ENCODE data around the gene TRIM42. TPM values are rescaled to one million over a fixed set of nuclear protein-coding genes. Genes with fewer than 3 reads are reported as not detected.

TRIM42 gene
- total RNA-seq, 1 experiment from 2014 or later, result not detected

DNA sequence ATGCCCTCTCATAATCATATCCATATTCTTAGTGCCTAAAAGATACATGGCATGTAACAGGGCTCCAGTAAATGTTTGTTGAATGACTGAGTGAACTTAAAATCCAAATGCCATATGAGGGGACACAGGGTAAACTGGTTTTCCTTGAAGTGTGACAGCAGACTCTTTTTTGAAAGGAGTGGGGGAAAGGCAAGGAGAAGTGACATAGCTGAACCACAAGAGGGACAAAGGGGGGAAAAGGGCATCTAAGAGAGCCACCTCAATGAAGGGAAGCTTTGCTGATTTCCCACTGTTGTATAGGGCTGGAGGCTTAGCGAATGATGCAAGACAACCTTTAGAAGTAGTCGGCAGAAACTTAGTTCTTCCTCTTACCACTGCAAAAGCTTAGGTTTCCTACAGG lies 9.1 kb downstream of the TRIM42 start:
- TF ChIP-seq, protein P1, sequence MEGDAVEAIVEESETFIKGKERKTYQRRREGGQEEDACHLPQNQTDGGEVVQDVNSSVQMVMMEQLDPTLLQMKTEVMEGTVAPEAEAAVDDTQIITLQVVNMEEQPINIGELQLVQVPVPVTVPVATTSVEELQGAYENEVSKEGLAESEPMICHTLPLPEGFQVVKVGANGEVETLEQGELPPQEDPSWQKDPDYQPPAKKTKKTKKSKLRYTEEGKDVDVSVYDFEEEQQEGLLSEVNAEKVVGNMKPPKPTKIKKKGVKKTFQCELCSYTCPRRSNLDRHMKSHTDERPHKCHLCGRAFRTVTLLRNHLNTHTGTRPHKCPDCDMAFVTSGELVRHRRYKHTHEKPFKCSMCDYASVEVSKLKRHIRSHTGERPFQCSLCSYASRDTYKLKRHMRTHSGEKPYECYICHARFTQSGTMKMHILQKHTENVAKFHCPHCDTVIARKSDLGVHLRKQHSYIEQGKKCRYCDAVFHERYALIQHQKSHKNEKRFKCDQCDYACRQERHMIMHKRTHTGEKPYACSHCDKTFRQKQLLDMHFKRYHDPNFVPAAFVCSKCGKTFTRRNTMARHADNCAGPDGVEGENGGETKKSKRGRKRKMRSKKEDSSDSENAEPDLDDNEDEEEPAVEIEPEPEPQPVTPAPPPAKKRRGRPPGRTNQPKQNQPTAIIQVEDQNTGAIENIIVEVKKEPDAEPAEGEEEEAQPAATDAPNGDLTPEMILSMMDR (IDR thresholded peaks at IDR 0.05; ENCODE audit: insufficient read depth in 1 of 2, low read depth in 1 of 2, low read length in 1 of 2, severe bottlenecking in 1 of 2, unreplicated experiment in 1 of 2), result no peak
- H3K4me1 ChIP-seq, result no peaks in the 10 kb centered on the region
- no peak overlapping the region for H3K4me3 ChIP-seq (ENCODE audit: low read depth, low read length)
- H3K9me3 ChIP-seq, result no peaks in the 10 kb centered on the region
- Mint-ChIP-seq H3K36me3 (ENCODE audit: insufficient read depth, unreplicated experiment) (no peaks in the 10 kb centered on the region), H3K27ac (ENCODE audit: unreplicated experiment) (no peak overlapping the region), H3K4me3 (ENCODE audit: unreplicated experiment) (no peak overlapping the region), H3K27me3 (ENCODE audit: insufficient read depth, unreplicated experiment) (no peaks in the 10 kb centered on the region), H3K4me1 (ENCODE audit: low read depth, unreplicated experiment) (no peaks in the 10 kb centered on the region), H3K9me3 (ENCODE audit: unreplicated experiment) (no peaks in the 10 kb centered on the region)
- intact Hi-C loops (cut with micrococcal nuclease; ENCODE audit: unreplicated experiment), result no loop called here
- ChIA-PET CTCF (no interaction called here), POLR2A (no interaction called here)
- H3K36me3 ChIP-seq (ENCODE audit: control insufficient read depth, insufficient read depth, low read length), result no peaks in the 10 kb centered on the region
- DNase-seq, result no peak
- BruUV-seq (replicated peaks), result no TSS peak
- H3K27me3 ChIP-seq (replicated peaks; ENCODE audit: control insufficient read depth, insufficient read depth, low read length), result no peaks in the 10 kb centered on the region

DNA sequence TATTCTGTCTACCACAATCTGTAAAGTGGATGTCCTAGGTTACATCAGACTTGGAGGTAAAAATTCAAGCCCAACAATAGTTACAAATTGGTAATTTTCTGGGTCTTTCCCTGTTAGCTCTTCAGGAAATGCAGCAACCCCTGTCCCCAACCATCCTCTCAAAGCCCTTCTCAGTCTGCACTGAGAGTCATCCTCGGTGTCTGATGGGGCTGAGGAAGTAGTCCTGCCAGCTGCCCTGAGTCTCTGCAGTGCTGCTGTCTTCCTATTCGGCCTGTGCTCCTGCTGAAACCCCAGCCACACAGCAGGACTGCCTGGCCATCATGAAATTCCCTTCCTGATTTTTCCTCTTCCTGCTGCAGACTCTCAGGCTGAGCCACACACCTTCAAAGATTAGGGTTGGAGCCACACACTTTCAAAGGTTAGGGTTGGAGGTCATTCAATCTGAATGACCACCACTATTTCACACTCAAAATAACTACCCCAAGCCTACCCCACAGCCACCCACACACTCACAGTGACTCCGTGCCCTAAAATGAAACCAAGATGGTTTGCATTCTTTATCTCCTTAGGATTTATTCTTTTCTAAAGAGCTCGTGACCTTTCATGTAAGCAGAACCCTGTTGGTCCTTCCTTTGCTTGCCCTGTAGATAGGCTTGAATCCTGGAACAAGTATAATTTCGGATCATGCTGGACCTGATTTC lies 17.6 kb downstream of the TRIM42 start:
- POLR2A ChIA-PET, result no interaction called here
- H3K36me3 ChIP-seq (ENCODE audit: control insufficient read depth, insufficient read depth, low read length), result no peaks in the 10 kb centered on the region
- no TSS peak for BruUV-seq (replicated peaks)
- H3K4me3 ChIP-seq (ENCODE audit: low read depth, low read length), result no peak overlapping the region
- peaks cover 5% of the 10 kb centered on the region for H3K4me1 ChIP-seq
- intact Hi-C loops (cut with micrococcal nuclease; ENCODE audit: unreplicated experiment), result no loop called here
- H3K4me1 Mint-ChIP-seq (ENCODE audit: low read depth, unreplicated experiment), result peaks cover 11% of the 10 kb centered on the region
- no peak overlapping the region for H3K27ac Mint-ChIP-seq (ENCODE audit: unreplicated experiment)
- CTCF ChIA-PET, result no interaction called here
- no peaks in the 10 kb centered on the region for H3K36me3 Mint-ChIP-seq (ENCODE audit: insufficient read depth, unreplicated experiment)
- DNase-seq, result no peak
- H3K9me3 Mint-ChIP-seq (ENCODE audit: unreplicated experiment), result no peaks in the 10 kb centered on the region
- 0 out of 2 replicates have a peak, but pooled peaks cover 3% of the 10 kb centered on the region for H3K9me3 ChIP-seq
- TF ChIP-seq, protein P1 (IDR thresholded peaks at IDR 0.05; ENCODE audit: insufficient read depth in 1 of 2, low read depth in 1 of 2, low read length in 1 of 2, severe bottlenecking in 1 of 2, unreplicated experiment in 1 of 2), result no peak
- no peaks in the 10 kb centered on the region for H3K27me3 Mint-ChIP-seq (ENCODE audit: insufficient read depth, unreplicated experiment)
- H3K27me3 ChIP-seq (replicated peaks; ENCODE audit: control insufficient read depth, insufficient read depth, low read length), result no peaks in the 10 kb centered on the region
- no peak overlapping the region for H3K4me3 Mint-ChIP-seq (ENCODE audit: unreplicated experiment)

DNA sequence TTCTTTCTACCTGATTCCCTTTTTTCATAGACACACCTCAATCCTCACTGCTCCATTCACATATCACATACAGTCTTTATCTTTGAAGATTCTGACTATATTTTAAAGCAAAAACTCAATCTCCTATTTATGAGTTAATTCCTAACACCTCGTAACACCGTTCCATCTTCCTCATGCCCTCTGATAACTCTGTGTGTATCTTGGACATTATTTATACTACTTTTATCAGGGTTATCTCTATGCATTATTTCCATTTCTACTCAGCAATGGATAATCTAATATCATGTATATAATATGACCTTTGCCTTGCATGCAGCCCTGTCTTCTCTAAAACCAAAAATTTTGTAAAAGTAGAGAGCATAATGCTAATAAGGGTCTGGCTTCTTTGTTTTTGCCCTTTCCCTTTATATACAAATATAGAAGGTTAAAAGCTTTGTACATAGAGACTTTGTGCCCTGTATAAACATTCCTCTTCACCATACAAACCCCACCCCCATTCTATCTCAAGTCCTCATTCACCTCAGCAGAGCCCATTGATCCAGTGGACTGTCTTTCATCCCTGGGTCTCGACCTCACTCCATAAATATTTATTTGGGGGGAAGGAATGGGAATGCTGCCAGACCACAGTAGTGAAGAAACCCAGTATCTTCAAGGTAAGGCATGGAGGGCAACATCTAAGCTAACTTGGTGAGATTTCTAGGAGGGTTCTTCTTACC lies 21.8 kb downstream of the TRIM42 start:
- Histone ChIP-seq H3K36me3 (ENCODE audit: control insufficient read depth, insufficient read depth, low read length) (no peaks in the 10 kb centered on the region; the same call in 1 of the 2 replicates), H3K27me3 (replicated peaks; ENCODE audit: control insufficient read depth, insufficient read depth, low read length) (no peaks in the 10 kb centered on the region), H3K4me1 (peaks cover 11% of the 10 kb centered on the region), H3K9me3 (0 out of 2 replicates have a peak, but pooled peaks cover 3% of the 10 kb centered on the region), H3K4me3 (ENCODE audit: low read depth, low read length) (no peak overlapping the region)
- CTCF ChIA-PET, result no interaction called here
- DNase-seq, result peak; percentile 54 to 71
- peaks cover 11% of the 10 kb centered on the region for H3K4me1 Mint-ChIP-seq (ENCODE audit: low read depth, unreplicated experiment)
- H3K4me3 Mint-ChIP-seq (ENCODE audit: unreplicated experiment), result no peak overlapping the region
- POLR2A ChIA-PET, result no interaction called here
- intact Hi-C loops (cut with micrococcal nuclease; ENCODE audit: unreplicated experiment), result loop anchor here (1.0 kb wide), 1 partner anchor 12 kb away; no protein-coding TSS in a partner anchor
- H3K27ac Mint-ChIP-seq (ENCODE audit: unreplicated experiment), result no peak overlapping the region
- no peaks in the 10 kb centered on the region for H3K36me3 Mint-ChIP-seq (ENCODE audit: insufficient read depth, unreplicated experiment)
- BruUV-seq (replicated peaks), result no TSS peak
- peaks cover 4% of the 10 kb centered on the region for H3K9me3 Mint-ChIP-seq (ENCODE audit: unreplicated experiment)
- TF ChIP-seq, protein P1 (IDR thresholded peaks at IDR 0.05; ENCODE audit: insufficient read depth in 1 of 2, low read depth in 1 of 2, low read length in 1 of 2, severe bottlenecking in 1 of 2, unreplicated experiment in 1 of 2), result no peak
- H3K27me3 Mint-ChIP-seq (ENCODE audit: insufficient read depth, unreplicated experiment), result no peaks in the 10 kb centered on the region
